ENCODE results near the gene PSMG4.

Gene PSMG4

DNA sequence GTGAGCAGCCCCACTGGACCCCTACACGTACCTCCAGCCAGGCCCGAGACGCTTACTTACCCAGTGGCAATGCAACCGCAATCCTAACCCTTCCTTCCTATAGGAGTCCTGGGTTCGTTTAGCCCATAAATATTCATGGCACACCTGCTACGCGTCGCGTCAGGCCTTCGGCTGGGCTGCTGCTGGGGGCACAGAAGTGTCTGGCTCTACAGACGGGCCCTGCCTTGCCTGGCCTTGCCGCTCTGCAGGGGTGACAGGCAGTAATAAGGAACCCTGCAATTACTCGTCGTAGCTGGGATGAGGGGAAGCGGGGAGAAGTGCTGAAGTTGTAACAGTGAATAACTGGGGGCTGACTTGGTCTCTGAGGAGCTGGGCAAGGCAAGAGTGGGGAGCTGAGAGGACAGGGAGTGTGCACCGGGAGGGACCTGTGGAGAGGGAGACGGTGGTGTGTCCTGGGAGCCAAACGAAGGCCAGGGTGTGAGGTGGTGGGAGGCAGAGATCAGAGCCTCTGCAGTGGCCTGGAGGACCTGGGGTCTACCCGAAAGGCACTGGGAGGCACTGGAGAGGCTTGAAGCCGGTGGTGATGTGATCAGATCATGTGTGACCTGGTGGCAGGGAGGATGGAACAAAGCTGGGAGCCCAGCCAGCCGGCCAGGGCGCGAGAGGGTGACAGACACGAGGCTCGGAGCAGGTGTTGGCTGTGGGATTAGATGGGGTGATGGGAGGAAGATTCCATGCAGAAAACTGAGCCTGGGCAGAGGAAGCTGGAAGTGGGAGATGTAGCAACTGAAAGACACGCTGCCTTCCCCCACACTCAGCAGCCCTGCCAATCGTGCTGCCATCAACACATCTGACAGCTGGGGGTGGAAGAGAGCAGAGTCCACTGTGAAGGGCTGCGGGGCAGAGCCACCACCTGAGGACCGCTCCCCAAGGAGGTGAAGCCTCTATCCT, 36.4 kb downstream of the PSMG4 start:
- TF ChIP-seq, protein P1, sequence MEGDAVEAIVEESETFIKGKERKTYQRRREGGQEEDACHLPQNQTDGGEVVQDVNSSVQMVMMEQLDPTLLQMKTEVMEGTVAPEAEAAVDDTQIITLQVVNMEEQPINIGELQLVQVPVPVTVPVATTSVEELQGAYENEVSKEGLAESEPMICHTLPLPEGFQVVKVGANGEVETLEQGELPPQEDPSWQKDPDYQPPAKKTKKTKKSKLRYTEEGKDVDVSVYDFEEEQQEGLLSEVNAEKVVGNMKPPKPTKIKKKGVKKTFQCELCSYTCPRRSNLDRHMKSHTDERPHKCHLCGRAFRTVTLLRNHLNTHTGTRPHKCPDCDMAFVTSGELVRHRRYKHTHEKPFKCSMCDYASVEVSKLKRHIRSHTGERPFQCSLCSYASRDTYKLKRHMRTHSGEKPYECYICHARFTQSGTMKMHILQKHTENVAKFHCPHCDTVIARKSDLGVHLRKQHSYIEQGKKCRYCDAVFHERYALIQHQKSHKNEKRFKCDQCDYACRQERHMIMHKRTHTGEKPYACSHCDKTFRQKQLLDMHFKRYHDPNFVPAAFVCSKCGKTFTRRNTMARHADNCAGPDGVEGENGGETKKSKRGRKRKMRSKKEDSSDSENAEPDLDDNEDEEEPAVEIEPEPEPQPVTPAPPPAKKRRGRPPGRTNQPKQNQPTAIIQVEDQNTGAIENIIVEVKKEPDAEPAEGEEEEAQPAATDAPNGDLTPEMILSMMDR (conservative IDR thresholded peaks at IDR 0.05; ENCODE audit: low read length) = no peak
- no peak for DNase-seq (ENCODE audit: low read depth)
- H3K4me3 ChIP-seq (ENCODE audit: low read length) = no peak overlapping the region

DNA sequence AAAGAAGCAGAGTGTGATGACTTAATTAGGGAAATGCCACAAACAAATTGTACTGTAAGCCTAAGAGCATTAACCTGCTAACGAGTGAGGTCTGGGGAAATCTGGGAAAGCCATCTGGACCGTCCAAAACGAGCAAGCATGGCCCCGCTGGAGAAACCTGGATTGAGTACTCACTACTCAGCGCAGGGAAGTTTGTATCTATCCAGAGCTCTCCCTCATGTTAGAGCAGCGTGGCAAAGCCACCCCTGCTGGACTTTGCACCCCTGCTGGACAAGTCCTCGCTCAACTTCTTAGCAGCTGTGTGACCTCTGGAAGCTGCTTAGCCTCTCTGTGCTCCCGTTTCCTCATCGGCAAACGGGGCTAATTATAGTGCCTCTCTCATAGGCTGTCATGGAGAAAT, 37.3 kb downstream of the PSMG4 start:
- DNase-seq (ENCODE audit: low read depth) = no peak

GRCh38 chr6:3296537-3296936, 37.8 kb downstream of the PSMG4 start:
- no peak for DNase-seq (ENCODE audit: low read depth)
- TF ChIP-seq, protein P1 (conservative IDR thresholded peaks at IDR 0.05; ENCODE audit: low read length) = no peak
- no peak overlapping the region for H3K4me3 ChIP-seq (ENCODE audit: low read length)

More for the DNA sequence above, 37.3 kb downstream of the PSMG4 start:
- TF ChIP-seq, protein P1 (conservative IDR thresholded peaks at IDR 0.05; ENCODE audit: low read length) = no peak
- no peak overlapping the region for H3K4me3 ChIP-seq (ENCODE audit: low read length)

DNA sequence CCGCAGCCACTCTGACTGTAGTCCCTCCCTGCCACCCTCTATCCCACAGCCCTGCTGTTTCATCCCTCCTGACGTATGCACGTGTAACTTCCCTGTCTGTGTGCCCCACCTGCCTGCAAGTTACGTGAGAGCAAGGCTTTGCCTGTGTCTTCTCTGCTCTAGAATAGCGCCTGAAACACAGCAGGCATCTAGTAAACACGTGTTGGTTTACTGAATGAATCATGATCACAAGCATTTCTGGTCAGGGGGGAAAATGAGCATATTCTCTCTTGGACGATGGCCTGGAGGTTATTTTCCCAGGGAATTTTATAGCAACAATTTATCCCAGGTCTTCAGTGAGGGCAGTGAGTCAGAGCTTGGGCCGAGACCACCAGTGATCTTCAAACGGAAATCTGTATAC, 38.3 kb downstream of the PSMG4 start:
- DNase-seq (ENCODE audit: low read depth) = no peak
- no peak overlapping the region for H3K4me3 ChIP-seq (ENCODE audit: low read length)
- TF ChIP-seq, protein P1 (conservative IDR thresholded peaks at IDR 0.05; ENCODE audit: low read length) = no peak

DNA sequence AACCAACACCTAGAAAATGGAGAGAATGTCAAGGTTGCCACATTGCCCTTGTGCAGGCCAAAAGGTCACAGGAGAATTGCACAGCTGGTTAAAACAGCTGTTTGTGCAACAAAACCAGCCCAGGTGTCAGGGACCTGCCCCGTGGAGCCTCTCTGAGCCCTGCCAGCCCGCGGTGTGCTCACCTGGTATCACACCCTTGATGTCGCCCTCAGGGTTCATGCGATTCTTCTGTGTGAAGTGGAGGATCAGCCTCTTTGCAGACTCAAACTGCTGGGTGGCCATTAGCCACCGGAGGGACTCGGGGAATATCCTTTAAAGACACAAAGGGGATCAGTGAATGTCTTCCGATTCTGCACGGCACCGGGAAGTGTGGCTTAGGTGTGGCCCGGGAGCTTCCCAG, 39.2 kb downstream of the PSMG4 start:
- no peak for DNase-seq (ENCODE audit: low read depth)
- TF ChIP-seq, protein P1 (conservative IDR thresholded peaks at IDR 0.05; ENCODE audit: low read length) = no peak
- H3K4me3 ChIP-seq (ENCODE audit: low read length) = no peak overlapping the region

GRCh38 chr6:3299221-3299620, 40.5 kb downstream of the PSMG4 start:
- TF ChIP-seq, protein P1 (conservative IDR thresholded peaks at IDR 0.05; ENCODE audit: low read length) = no peak
- no peak overlapping the region for H3K4me3 ChIP-seq (ENCODE audit: low read length)
- DNase-seq (ENCODE audit: low read depth) = no peak

DNA sequence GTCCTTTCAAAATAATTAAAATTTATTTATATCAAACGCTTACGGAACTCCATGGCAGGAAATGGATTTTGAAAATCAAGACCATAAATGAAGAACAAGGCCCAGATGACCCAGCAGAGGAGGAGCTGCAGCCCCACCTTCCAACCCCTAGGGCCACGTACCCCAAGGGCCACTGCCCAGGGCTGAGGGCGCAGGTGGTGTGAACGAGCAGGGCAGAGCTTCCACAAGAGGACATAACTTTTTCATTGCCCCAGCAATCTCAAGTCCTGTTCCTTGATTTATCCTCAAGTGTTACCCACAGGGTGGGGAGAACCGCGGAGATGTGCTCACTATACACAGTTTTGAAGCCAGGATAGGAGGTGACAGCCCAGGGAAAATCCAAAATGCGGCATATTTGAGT, 42.8 kb downstream of the PSMG4 start:
- DNase-seq (ENCODE audit: low read depth) = no peak
- TF ChIP-seq, protein P1 (conservative IDR thresholded peaks at IDR 0.05; ENCODE audit: low read length) = no peak
- H3K4me3 ChIP-seq (ENCODE audit: low read length) = no peak overlapping the region
